ENCODE data around the gene TRIM8.

DNA sequence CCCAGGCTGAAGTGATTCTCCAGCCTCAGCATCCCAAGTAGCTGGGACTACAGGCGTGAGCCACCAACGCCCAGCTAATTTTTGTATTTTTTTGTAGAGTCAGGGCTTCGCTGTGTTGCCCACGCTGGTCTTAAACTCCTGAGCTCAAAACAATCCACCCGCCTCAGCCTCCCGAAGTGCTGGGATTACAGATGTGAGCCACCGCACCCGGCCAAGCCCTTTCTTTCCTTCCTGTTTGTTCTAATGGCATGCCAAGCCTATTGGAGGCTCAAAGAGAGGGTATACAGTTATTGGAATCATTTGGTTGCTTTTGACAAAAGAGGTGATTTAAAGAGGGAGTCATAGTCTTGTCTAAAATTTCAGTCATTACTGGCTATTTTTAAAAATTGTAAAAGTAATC is 46.0 kb upstream of the TRIM8 start:
- TF ChIP-seq, protein P1, sequence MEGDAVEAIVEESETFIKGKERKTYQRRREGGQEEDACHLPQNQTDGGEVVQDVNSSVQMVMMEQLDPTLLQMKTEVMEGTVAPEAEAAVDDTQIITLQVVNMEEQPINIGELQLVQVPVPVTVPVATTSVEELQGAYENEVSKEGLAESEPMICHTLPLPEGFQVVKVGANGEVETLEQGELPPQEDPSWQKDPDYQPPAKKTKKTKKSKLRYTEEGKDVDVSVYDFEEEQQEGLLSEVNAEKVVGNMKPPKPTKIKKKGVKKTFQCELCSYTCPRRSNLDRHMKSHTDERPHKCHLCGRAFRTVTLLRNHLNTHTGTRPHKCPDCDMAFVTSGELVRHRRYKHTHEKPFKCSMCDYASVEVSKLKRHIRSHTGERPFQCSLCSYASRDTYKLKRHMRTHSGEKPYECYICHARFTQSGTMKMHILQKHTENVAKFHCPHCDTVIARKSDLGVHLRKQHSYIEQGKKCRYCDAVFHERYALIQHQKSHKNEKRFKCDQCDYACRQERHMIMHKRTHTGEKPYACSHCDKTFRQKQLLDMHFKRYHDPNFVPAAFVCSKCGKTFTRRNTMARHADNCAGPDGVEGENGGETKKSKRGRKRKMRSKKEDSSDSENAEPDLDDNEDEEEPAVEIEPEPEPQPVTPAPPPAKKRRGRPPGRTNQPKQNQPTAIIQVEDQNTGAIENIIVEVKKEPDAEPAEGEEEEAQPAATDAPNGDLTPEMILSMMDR (IDR thresholded peaks at IDR 0.05), result no peak
- TF ChIP-seq ZFX (IDR thresholded peaks at IDR 0.05; ENCODE audit: borderline replicate concordance), result no peak
